ENCODE results near the gene RNASET2. TPM values are rescaled to one million over a fixed set of nuclear protein-coding genes. Genes with fewer than 3 reads are reported as not detected.
"Not testable (repeated sequence)": the region's sequence is repeated elsewhere in the genome, so short reads cannot be mapped to it uniquely, and the experiment has no call there.

Gene RNASET2
- total RNA-seq, 1 experiment from 2014 or later: 42.2 TPM

GRCh38 chr6:166952121-166952520, 4.2 kb downstream of the RNASET2 start:
- DNase-seq (ENCODE audit: low read depth, low spot score): no peak
- in situ Hi-C loops (cut with HindIII; ENCODE audit: low pct_unique_long_range_greater_than_20kb, low sequenced_read_pairs): no loop called here

- in situ Hi-C loops (cut with HindIII; ENCODE audit: low pct_unique_long_range_greater_than_20kb, low sequenced_read_pairs): no loop called here
- no peak for DNase-seq (ENCODE audit: low read depth, low spot score)
Measured at GRCh38 chr6:166951670-166952060, 4.7 kb downstream of the RNASET2 start.

- DNase-seq (ENCODE audit: low read depth, low spot score): peak; percentile 75
- in situ Hi-C loops (cut with HindIII; ENCODE audit: low pct_unique_long_range_greater_than_20kb, low sequenced_read_pairs): not testable (repeated sequence)
Measured at GRCh38 chr6:166950892-166951669, 5.3 kb downstream of the RNASET2 start.

- in situ Hi-C loops (cut with HindIII; ENCODE audit: low pct_unique_long_range_greater_than_20kb, low sequenced_read_pairs): no loop called here
Measured at GRCh38 chr6:166950443-166950821, 5.9 kb downstream of the RNASET2 start.

GRCh38 chr6:166949528-166950442, 6.6 kb downstream of the RNASET2 start:
- DNase-seq (ENCODE audit: low read depth, low spot score): no peak
- in situ Hi-C loops (cut with HindIII; ENCODE audit: low pct_unique_long_range_greater_than_20kb, low sequenced_read_pairs): no loop called here

More at GRCh38 chr6:166950443-166950821, 5.9 kb downstream of the RNASET2 start:
- DNase-seq (ENCODE audit: low read depth, low spot score): no peak

GRCh38 chr6:166948724-166949123, 7.6 kb downstream of the RNASET2 start:
- DNase-seq (ENCODE audit: low read depth, low spot score); in situ Hi-C loops (cut with HindIII; ENCODE audit: low pct_unique_long_range_greater_than_20kb, low sequenced_read_pairs): not testable (repeated sequence)

- DNase-seq (ENCODE audit: low read depth, low spot score): no peak
- in situ Hi-C loops (cut with HindIII; ENCODE audit: low pct_unique_long_range_greater_than_20kb, low sequenced_read_pairs): no loop called here
Measured at GRCh38 chr6:166947251-166947650, 9.1 kb downstream of the RNASET2 start.

GRCh38 chr6:166946125-166946524, 10.2 kb downstream of the RNASET2 start:
- in situ Hi-C loops (cut with HindIII; ENCODE audit: low pct_unique_long_range_greater_than_20kb, low sequenced_read_pairs): no loop called here

GRCh38 chr6:166944666-166945256, 11.6 kb downstream of the RNASET2 start:
- DNase-seq (ENCODE audit: low read depth, low spot score): no peak
- in situ Hi-C loops (cut with HindIII; ENCODE audit: low pct_unique_long_range_greater_than_20kb, low sequenced_read_pairs): no loop called here

More at GRCh38 chr6:166946125-166946524, 10.2 kb downstream of the RNASET2 start:
- DNase-seq (ENCODE audit: low read depth, low spot score): no peak

- in situ Hi-C loops (cut with HindIII; ENCODE audit: low pct_unique_long_range_greater_than_20kb, low sequenced_read_pairs): no loop called here
- DNase-seq (ENCODE audit: low read depth, low spot score): no peak
Measured at GRCh38 chr6:166942393-166943168, 13.8 kb downstream of the RNASET2 start.

- DNase-seq (ENCODE audit: low read depth, low spot score): no peak
- in situ Hi-C loops (cut with HindIII; ENCODE audit: low pct_unique_long_range_greater_than_20kb, low sequenced_read_pairs): no loop called here
Measured at GRCh38 chr6:166940643-166941068, 15.7 kb downstream of the RNASET2 start.

- in situ Hi-C loops (cut with HindIII; ENCODE audit: low pct_unique_long_range_greater_than_20kb, low sequenced_read_pairs): no loop called here
- no peak for DNase-seq (ENCODE audit: low read depth, low spot score)
Measured at GRCh38 chr6:166939894-166940293, 16.5 kb downstream of the RNASET2 start.

- in situ Hi-C loops (cut with HindIII; ENCODE audit: low pct_unique_long_range_greater_than_20kb, low sequenced_read_pairs): no loop called here
- no peak for DNase-seq (ENCODE audit: low read depth, low spot score)
Measured at GRCh38 chr6:166939345-166939744, 17.0 kb downstream of the RNASET2 start.

- in situ Hi-C loops (cut with HindIII; ENCODE audit: low pct_unique_long_range_greater_than_20kb, low sequenced_read_pairs): no loop called here
Measured at GRCh38 chr6:166938704-166939103, 17.6 kb downstream of the RNASET2 start.

GRCh38 chr6:166938150-166938549, 18.2 kb downstream of the RNASET2 start:
- no peak for DNase-seq (ENCODE audit: low read depth, low spot score)
- in situ Hi-C loops (cut with HindIII; ENCODE audit: low pct_unique_long_range_greater_than_20kb, low sequenced_read_pairs): no loop called here

More at GRCh38 chr6:166938704-166939103, 17.6 kb downstream of the RNASET2 start:
- no peak for DNase-seq (ENCODE audit: low read depth, low spot score)

- in situ Hi-C loops (cut with HindIII; ENCODE audit: low pct_unique_long_range_greater_than_20kb, low sequenced_read_pairs): no loop called here
- no peak for DNase-seq (ENCODE audit: low read depth, low spot score)
Measured at GRCh38 chr6:166937746-166938145, 18.6 kb downstream of the RNASET2 start.

- no peak for DNase-seq (ENCODE audit: low read depth, low spot score)
- in situ Hi-C loops (cut with HindIII; ENCODE audit: low pct_unique_long_range_greater_than_20kb, low sequenced_read_pairs): no loop called here
Measured at GRCh38 chr6:166936079-166936787, 20.1 kb downstream of the RNASET2 start.
